ENCODE results near the gene MARCHF2. TPM values are rescaled to one million over a fixed set of nuclear protein-coding genes. Genes with fewer than 3 reads are reported as not detected.

MARCHF2 gene, protein sequence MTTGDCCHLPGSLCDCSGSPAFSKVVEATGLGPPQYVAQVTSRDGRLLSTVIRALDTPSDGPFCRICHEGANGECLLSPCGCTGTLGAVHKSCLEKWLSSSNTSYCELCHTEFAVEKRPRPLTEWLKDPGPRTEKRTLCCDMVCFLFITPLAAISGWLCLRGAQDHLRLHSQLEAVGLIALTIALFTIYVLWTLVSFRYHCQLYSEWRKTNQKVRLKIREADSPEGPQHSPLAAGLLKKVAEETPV
- total RNA-seq (22.9 and 24.8 TPM in 2 replicates), polyA plus RNA-seq (50.5 and 52.6 TPM in 2 replicates), polyA minus RNA-seq (52.9 and 56.2 TPM in 2 replicates)
- total RNA-seq (2013): 37.1 TPM

DNA sequence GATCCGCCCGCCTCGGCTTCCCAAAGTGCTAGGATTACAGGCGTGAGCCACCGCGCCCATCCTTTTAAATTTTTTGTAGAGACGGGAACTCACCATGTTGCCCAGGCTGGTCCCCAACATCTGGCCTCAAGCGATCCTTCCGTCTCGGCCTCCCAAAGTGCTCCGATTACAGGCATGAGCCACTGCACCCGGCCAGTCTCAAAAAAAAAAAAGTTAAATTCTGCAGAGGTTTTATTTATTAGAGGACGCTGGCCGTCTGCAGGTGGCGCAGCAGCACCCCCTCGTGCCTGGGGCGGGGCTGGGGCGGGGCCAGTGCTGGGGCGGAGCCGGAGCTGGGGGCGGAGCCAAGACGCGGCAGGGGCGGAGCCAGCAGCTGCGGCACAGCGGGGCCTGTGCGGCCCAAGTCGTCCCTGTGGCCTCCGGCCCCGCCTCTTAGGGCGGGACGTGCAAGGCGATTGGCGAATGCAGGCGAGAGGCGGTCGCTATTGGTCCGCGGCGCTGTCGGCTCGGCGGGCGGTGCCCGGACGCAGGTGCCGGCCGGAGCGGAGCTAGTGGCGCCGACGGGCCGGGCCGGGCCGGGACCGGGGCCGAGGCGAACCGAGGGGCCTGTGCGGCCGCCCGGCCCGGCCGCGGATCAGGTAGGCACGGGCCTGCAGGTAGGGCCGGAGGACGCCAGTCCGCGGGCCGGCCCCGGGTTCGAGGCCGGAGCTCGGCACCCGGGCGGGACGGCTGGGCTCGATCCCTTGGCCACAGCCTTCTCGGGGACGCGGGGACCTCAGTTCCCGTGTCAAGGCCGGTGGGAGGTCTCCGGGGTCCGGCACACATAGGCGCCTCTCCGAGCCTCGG is at the start of gene MARCHF2:
TSS of gene MARCHF2 (plus strand) at position 523 of the 846 bp plus-strand sequence. CDS start 8,536 bp downstream, outside the sequence.
- ATAC-seq (ENCODE audit: low read depth) (peak; percentile 99), DNase-seq (peak; percentile 98)
- no peaks in the 10 kb centered on the region for H3K36me3 ChIP-seq (replicated peaks in 1 of 2; ENCODE audit: control extremely low read depth in 1 of 2, control insufficient read depth in 1 of 2, extremely low read depth in 1 of 2, insufficient read depth in 2 of 2, low read length in 1 of 2)
- H3K9ac ChIP-seq (ENCODE audit: low read length): peak within 1 kb of the TSS; percentile 76
- H3K4me1 ChIP-seq (ENCODE audit: control insufficient read depth in 2 of 2, insufficient read depth in 2 of 2, low read length in 2 of 2): peaks cover 5 to 9% of the 10 kb centered on the region in 2 donors
- no peaks in the 10 kb centered on the region for H3K9me3 ChIP-seq (ENCODE audit: control extremely low read depth in 1 of 3, control insufficient read depth in 2 of 3, insufficient read depth in 1 of 3, low read length in 2 of 3)
- intact Hi-C loops (cut with micrococcal nuclease): loop anchor here (1.0 kb wide), 5 partner anchors 23 to 156 kb away; partner anchors contain the start of genes HNRNPM and RAB11B
- Mint-ChIP-seq H3K27me3 (no peaks in the 10 kb centered on the region), H3K4me1 (peaks cover 11% of the 10 kb centered on the region), H3K27ac (peak within 1 kb of the TSS; percentile 16), H3K9me3 (ENCODE audit: insufficient read depth) (no peaks in the 10 kb centered on the region), H3K4me3 (peak within 1 kb of the TSS; percentile 70)
- peak within 1 kb of the TSS; percentile 72 for H2AFZ ChIP-seq (ENCODE audit: insufficient read depth, low read depth, low read length, poor library complexity, severe bottlenecking)
- H3K79me2 ChIP-seq (ENCODE audit: control insufficient read depth, insufficient read depth, low read length): peaks cover 7% of the 10 kb centered on the region
- peak within 1 kb of the TSS; percentile 84 for H3K4me2 ChIP-seq (replicated peaks; ENCODE audit: low read depth, low read length, poor library complexity, severe bottlenecking)
- peak within 1 kb of the TSS in 1 of 2 donors; percentile 59 for H3K27ac ChIP-seq (ENCODE audit: low read length in 2 of 2)
- H3K4me3 ChIP-seq (ENCODE audit: control extremely low read depth in 1 of 5, extremely low read depth in 1 of 5, insufficient read depth in 1 of 5, low read depth in 2 of 5, low read length in 4 of 5): peak within 1 kb of the TSS; percentile 52 to 82 (median 65)
- no peak for TF ChIP-seq EZH2 (IDR thresholded peaks at IDR 0.05; ENCODE audit: borderline replicate concordance, insufficient read depth, low read depth, low read length, poor library complexity, severe bottlenecking)
- TF ChIP-seq, protein P1, sequence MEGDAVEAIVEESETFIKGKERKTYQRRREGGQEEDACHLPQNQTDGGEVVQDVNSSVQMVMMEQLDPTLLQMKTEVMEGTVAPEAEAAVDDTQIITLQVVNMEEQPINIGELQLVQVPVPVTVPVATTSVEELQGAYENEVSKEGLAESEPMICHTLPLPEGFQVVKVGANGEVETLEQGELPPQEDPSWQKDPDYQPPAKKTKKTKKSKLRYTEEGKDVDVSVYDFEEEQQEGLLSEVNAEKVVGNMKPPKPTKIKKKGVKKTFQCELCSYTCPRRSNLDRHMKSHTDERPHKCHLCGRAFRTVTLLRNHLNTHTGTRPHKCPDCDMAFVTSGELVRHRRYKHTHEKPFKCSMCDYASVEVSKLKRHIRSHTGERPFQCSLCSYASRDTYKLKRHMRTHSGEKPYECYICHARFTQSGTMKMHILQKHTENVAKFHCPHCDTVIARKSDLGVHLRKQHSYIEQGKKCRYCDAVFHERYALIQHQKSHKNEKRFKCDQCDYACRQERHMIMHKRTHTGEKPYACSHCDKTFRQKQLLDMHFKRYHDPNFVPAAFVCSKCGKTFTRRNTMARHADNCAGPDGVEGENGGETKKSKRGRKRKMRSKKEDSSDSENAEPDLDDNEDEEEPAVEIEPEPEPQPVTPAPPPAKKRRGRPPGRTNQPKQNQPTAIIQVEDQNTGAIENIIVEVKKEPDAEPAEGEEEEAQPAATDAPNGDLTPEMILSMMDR (IDR thresholded peaks at IDR 0.05): peak; percentile 76
- ChIA-PET POLR2A (interaction anchor here (0.6 to 2.9 kb wide), 8 partner anchors 23 to 168 kb away, joined by 3 to 19 read pairs (median 4); partner anchors contain the start of genes HNRNPM, RAB11B and ZNF414), CTCF (interaction anchor here (0.7 to 5.5 kb wide), 16 partner anchors 10 to 1837 kb away, joined by 3 to 49 read pairs (median 8); partner anchors contain the start of genes HNRNPM, MYO1F, RAB11B and ZNF414)
- H4K20me1 ChIP-seq (ENCODE audit: control insufficient read depth, insufficient read depth, low read length, poor library complexity, severe bottlenecking): no peaks in the 10 kb centered on the region
- H3K27me3 ChIP-seq (replicated peaks in 1 of 4; ENCODE audit: control extremely low read depth in 1 of 4, control insufficient read depth in 3 of 4, insufficient read depth in 4 of 4, low read length in 3 of 4): no peaks in the 10 kb centered on the region
- WGBS (ENCODE audit: insufficient coverage): 6% methylated on average over 85 of the region's 89 CpGs
